ENCODE results near the gene FLNB. TPM values are rescaled to one million over a fixed set of nuclear protein-coding genes. Genes with fewer than 3 reads are reported as not detected.

The FLNB gene
- total RNA-seq, 1 donor from 2014 or later = 32.0 TPM

DNA sequence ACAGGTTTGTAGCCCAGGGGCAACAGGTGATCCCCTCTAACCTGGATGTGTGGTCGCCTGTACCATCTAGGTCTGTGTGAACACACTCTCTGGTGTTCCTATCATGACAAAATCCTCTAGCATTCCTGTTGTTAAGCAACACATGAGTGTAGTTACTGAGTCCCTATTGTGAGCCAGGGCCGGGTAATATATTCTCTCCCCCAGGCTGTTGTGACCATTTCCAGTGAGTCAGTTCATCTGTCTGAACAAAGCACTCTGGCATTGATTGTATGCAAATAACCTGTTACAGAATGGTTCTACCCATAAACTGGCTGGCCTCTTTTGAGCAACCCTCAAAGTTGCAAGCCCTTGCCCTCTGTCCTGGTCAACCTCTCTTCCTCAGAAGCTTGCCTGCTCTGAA, 2.6 kb upstream of the FLNB start:
- H3K27me3 Mint-ChIP-seq (ENCODE audit: insufficient read depth, low read depth) = peaks cover 12% of the 10 kb centered on the region
- peaks cover 4% of the 10 kb centered on the region for H3K4me1 ChIP-seq
- no peak overlapping the region for H3K27ac ChIP-seq
- H3K9ac ChIP-seq = no peak overlapping the region
- H3K79me2 ChIP-seq (ENCODE audit: low read depth) = peaks cover 23% of the 10 kb centered on the region
- peaks cover 12% of the 10 kb centered on the region for H4K20me1 ChIP-seq (ENCODE audit: low read depth)
- no peaks in the 10 kb centered on the region for H3K36me3 ChIP-seq
- H3K27ac Mint-ChIP-seq = no peak overlapping the region
- H3K4me2 ChIP-seq = no peak overlapping the region
- no peak overlapping the region for H2AFZ ChIP-seq (replicated peaks)
- H3K9me3 ChIP-seq (ENCODE audit: low read depth) = no peaks in the 10 kb centered on the region
- H3F3A ChIP-seq (ENCODE audit: low read depth) = peaks cover 5% of the 10 kb centered on the region
- no peak overlapping the region for H3K4me3 Mint-ChIP-seq
- H3K9me3 Mint-ChIP-seq = peaks cover 2% of the 10 kb centered on the region
- no peak for TF ChIP-seq EZH2phosphoT487 (IDR thresholded peaks at IDR 0.05)
- no peak for TF ChIP-seq EZH2 (IDR thresholded peaks at IDR 0.05)
- TF ChIP-seq, protein P1, sequence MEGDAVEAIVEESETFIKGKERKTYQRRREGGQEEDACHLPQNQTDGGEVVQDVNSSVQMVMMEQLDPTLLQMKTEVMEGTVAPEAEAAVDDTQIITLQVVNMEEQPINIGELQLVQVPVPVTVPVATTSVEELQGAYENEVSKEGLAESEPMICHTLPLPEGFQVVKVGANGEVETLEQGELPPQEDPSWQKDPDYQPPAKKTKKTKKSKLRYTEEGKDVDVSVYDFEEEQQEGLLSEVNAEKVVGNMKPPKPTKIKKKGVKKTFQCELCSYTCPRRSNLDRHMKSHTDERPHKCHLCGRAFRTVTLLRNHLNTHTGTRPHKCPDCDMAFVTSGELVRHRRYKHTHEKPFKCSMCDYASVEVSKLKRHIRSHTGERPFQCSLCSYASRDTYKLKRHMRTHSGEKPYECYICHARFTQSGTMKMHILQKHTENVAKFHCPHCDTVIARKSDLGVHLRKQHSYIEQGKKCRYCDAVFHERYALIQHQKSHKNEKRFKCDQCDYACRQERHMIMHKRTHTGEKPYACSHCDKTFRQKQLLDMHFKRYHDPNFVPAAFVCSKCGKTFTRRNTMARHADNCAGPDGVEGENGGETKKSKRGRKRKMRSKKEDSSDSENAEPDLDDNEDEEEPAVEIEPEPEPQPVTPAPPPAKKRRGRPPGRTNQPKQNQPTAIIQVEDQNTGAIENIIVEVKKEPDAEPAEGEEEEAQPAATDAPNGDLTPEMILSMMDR (IDR thresholded peaks at IDR 0.05) = no peak
- H3K4me3 ChIP-seq = no peak overlapping the region
- H3K4me1 Mint-ChIP-seq = peaks cover 7% of the 10 kb centered on the region
- H3K27me3 ChIP-seq = no peaks in the 10 kb centered on the region
- H3K36me3 Mint-ChIP-seq = no peaks in the 10 kb centered on the region
- no peak for DNase-seq (ENCODE audit: low spot score)

DNA sequence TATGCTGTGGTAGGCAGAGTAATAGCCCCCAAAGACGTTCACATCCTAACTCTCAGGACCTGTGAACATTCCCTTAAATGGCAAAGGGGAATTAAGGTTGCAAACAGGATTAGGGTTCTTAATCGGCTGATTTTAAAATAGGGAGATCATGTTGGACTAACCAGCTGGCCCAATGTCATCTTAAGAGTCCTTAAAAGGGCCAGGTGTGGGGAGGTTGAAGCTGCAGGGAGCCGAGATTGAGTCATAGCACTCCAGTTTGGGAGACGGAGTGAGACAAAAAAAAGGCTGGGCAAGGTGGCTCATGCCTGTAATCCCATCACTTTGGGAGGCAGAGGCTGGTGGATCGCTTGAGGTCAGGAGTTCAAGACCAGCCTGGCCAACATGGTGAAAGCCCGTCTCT, 1.6 kb upstream of the FLNB start:
- no peak overlapping the region for H2AFZ ChIP-seq (replicated peaks)
- Mint-ChIP-seq H3K36me3 (peaks cover 3% of the 10 kb centered on the region), H3K27me3 (ENCODE audit: insufficient read depth, low read depth) (peaks cover 11% of the 10 kb centered on the region), H3K4me1 (peaks cover 7% of the 10 kb centered on the region), H3K9me3 (peaks cover 2% of the 10 kb centered on the region), H3K27ac (peak overlapping the region; percentile 58), H3K4me3 (peak overlapping the region; percentile 63)
- peaks cover 13% of the 10 kb centered on the region for H4K20me1 ChIP-seq (ENCODE audit: low read depth)
- no peak for DNase-seq (ENCODE audit: low spot score)
- TF ChIP-seq EZH2 (IDR thresholded peaks at IDR 0.05) (no peak), EZH2phosphoT487 (IDR thresholded peaks at IDR 0.05) (no peak)
- TF ChIP-seq, protein P1 (IDR thresholded peaks at IDR 0.05) = no peak
- H3K9me3 ChIP-seq (ENCODE audit: low read depth) = no peaks in the 10 kb centered on the region
- H3K4me3 ChIP-seq = no peak overlapping the region
- no peak overlapping the region for H3K9ac ChIP-seq
- H3K36me3 ChIP-seq = no peaks in the 10 kb centered on the region
- H3K79me2 ChIP-seq (ENCODE audit: low read depth) = peaks cover 33% of the 10 kb centered on the region
- H3K27ac ChIP-seq = no peak overlapping the region
- no peak overlapping the region for H3K4me2 ChIP-seq
- peaks cover 4% of the 10 kb centered on the region for H3K4me1 ChIP-seq
- H3F3A ChIP-seq (ENCODE audit: low read depth) = peaks cover 5% of the 10 kb centered on the region
- no peaks in the 10 kb centered on the region for H3K27me3 ChIP-seq

GRCh38 chr3:58009026-58009748, 965 bp downstream of the FLNB start:
- Histone ChIP-seq H4K20me1 (ENCODE audit: low read depth) (peaks cover 23% of the 10 kb centered on the region), H3K4me2 (peak overlapping the region; percentile 88), H3F3A (ENCODE audit: low read depth) (peaks cover 5% of the 10 kb centered on the region), H3K4me1 (peaks cover 4% of the 10 kb centered on the region), H3K27ac (no peak overlapping the region), H3K36me3 (no peaks in the 10 kb centered on the region), H3K27me3 (no peaks in the 10 kb centered on the region), H3K9me3 (ENCODE audit: low read depth) (no peaks in the 10 kb centered on the region), H3K79me2 (ENCODE audit: low read depth) (peaks cover 57% of the 10 kb centered on the region), H3K4me3 (peak overlapping the region; percentile 86), H3K9ac (no peak overlapping the region), H2AFZ (replicated peaks) (peak overlapping the region; percentile 94)
- TF ChIP-seq EZH2phosphoT487 (IDR thresholded peaks at IDR 0.05) (no peak), EZH2 (IDR thresholded peaks at IDR 0.05) (no peak)
- TF ChIP-seq, protein P1 (IDR thresholded peaks at IDR 0.05) = no peak
- DNase-seq (ENCODE audit: low spot score) = peak; percentile 41
- Mint-ChIP-seq H3K36me3 (peaks cover 3% of the 10 kb centered on the region), H3K4me3 (peak overlapping the region; percentile 92), H3K27ac (no peak overlapping the region), H3K27me3 (ENCODE audit: insufficient read depth, low read depth) (peaks cover 7% of the 10 kb centered on the region), H3K4me1 (peaks cover 7% of the 10 kb centered on the region), H3K9me3 (peaks cover 2% of the 10 kb centered on the region)
